CD14-positive monocyte (primary cell): ENCODE measurements around the gene BTNL2. TPM values are rescaled to one million over a fixed set of nuclear protein-coding genes. Genes with fewer than 3 reads are reported as not detected.

Experiments used
- DNase-seq, 3 donors: peaks; one replicate each; pipeline ENCODE4 v3.0.0-alpha.2; 2011 to 2022
- H2AFZ ChIP-seq: 2 replicates; pipeline ENCODE4 v1.6.0; 2012; ENCODE audit warnings: mild to moderate bottlenecking, low read depth, low read length, inconsistent platforms; ENCODE audit not compliant: insufficient read depth, poor library complexity, severe bottlenecking
- H3K27ac ChIP-seq, 2 donors: 1 replicate in 1 of 2; 2 replicates in 1 of 2; pipeline ENCODE4 v1.5.1; 2012 to 2013; ENCODE audit warnings: low read length in 2 of 2, control low read depth in 1 of 2, inconsistent platforms in 1 of 2, low read depth in 1 of 2, mild to moderate bottlenecking in 1 of 2
- H3K27me3 ChIP-seq, 2 donors: one replicate each; pipeline versions ENCODE4 v1.6.0 to v1.6.1; 2011 to 2013; ENCODE audit warnings: low read length in 2 of 2; ENCODE audit not compliant: control insufficient read depth in 2 of 2, insufficient read depth in 2 of 2
- H3K36me3 ChIP-seq, 2 donors: replicated peaks in 1 of 2; 1 replicate in 1 of 2; 2 replicates in 1 of 2; pipeline versions ENCODE4 v1.5.1 to v1.6.1; 2012 to 2013; ENCODE audit warnings: low read length in 2 of 2, control low read depth in 1 of 2, inconsistent platforms in 1 of 2, mild to moderate bottlenecking in 1 of 2; ENCODE audit not compliant: insufficient read depth in 2 of 2, control insufficient read depth in 1 of 2
- H3K4me1 ChIP-seq, 2 donors: 1 replicate in 1 of 2; 2 replicates in 1 of 2; pipeline versions ENCODE4 v1.5.1 to v1.6.1; 2012 to 2013; ENCODE audit warnings: low read length in 2 of 2, control low read depth in 1 of 2, inconsistent platforms in 1 of 2, mild to moderate bottlenecking in 1 of 2, moderate library complexity in 1 of 2; ENCODE audit not compliant: insufficient read depth in 2 of 2, control insufficient read depth in 1 of 2
- H3K4me2 ChIP-seq: replicated peaks from 2 replicates; pipeline ENCODE3; 2012; ENCODE audit warnings: low read length, moderate library complexity, mild to moderate bottlenecking; ENCODE audit not compliant: poor library complexity, severe bottlenecking; ENCODE audit errors: extremely low read depth
- H3K4me3 ChIP-seq, 3 experiments: fragments of 200-600 bp in 1 of 3; sonication (generic) in 1 of 3; replicated peaks in 1 of 3; 1 replicate in 2 of 3; 2 replicates in 1 of 3; pipeline ENCODE4 v1.5.1; 2011 to 2013; ENCODE audit warnings: low read length in 3 of 3, mild to moderate bottlenecking in 3 of 3, control low read depth in 2 of 3, low read depth in 2 of 3, inconsistent platforms in 1 of 3, moderate library complexity in 1 of 3
- H3K79me2 ChIP-seq: 2 replicates; pipeline ENCODE4 v1.6.0; 2012; ENCODE audit warnings: mild to moderate bottlenecking, control low read depth, inconsistent platforms, low read length, moderate library complexity; ENCODE audit not compliant: insufficient read depth
- H3K9ac ChIP-seq: 2 replicates; pipeline ENCODE4 v1.6.0; 2017; ENCODE audit warnings: low read length, mild to moderate bottlenecking; ENCODE audit not compliant: insufficient read depth, poor library complexity, severe bottlenecking
- H3K9me3 ChIP-seq, 2 donors: replicated peaks in 1 of 2; 1 replicate in 1 of 2; 2 replicates in 1 of 2; pipeline versions ENCODE4 v1.5.1 to v1.6.1; 2012 to 2013; ENCODE audit warnings: low read length in 2 of 2, control low read depth in 1 of 2; ENCODE audit not compliant: control insufficient read depth in 1 of 2, insufficient read depth in 1 of 2
- H4K20me1 ChIP-seq: 2 replicates; pipeline ENCODE4 v1.6.0; 2012; ENCODE audit warnings: mild to moderate bottlenecking, low read length, control low read depth, moderate library complexity; ENCODE audit not compliant: insufficient read depth
- H3K27ac Mint-ChIP-seq, 7 donors: one replicate each; pipeline ENCODE4 v1.8.0; 2020; ENCODE audit warnings: mild to moderate bottlenecking in 7 of 7, mixed read lengths in 7 of 7, moderate library complexity in 6 of 7, inconsistent platforms in 2 of 7
- H3K27me3 Mint-ChIP-seq, 3 donors: one replicate each; pipeline ENCODE4 v1.8.0; 2021 to 2022; ENCODE audit warnings: low read depth in 3 of 3, mild to moderate bottlenecking in 3 of 3, mixed read lengths in 3 of 3, moderate library complexity in 3 of 3, inconsistent platforms in 1 of 3
- H3K36me3 Mint-ChIP-seq, 2 donors: one replicate each; pipeline ENCODE4 v1.8.0; 2020; ENCODE audit warnings: mixed read lengths in 2 of 2, inconsistent platforms in 1 of 2, mild to moderate bottlenecking in 1 of 2
- H3K4me1 Mint-ChIP-seq: one replicate; pipeline ENCODE4 v1.8.0; 2020; ENCODE audit warnings: mild to moderate bottlenecking, mixed read lengths
- H3K4me3 Mint-ChIP-seq, 2 donors: one replicate each; pipeline ENCODE4 v1.8.0; 2020; ENCODE audit warnings: mild to moderate bottlenecking in 2 of 2, mixed read lengths in 2 of 2, moderate library complexity in 1 of 2
- H3K9me3 Mint-ChIP-seq, 7 donors: one replicate each; pipeline ENCODE4 v1.8.0; 2020 to 2022; ENCODE audit warnings: mixed read lengths in 7 of 7, mild to moderate bottlenecking in 6 of 7, moderate library complexity in 6 of 7, inconsistent platforms in 2 of 7
- CTCF ChIP-seq: fragments of 200-600 bp; IDR thresholded peaks from one replicate; pipeline ENCODE4 v1.8.0; 2022; ENCODE audit warnings: antibody characterized with exemption, mild to moderate bottlenecking
- WGBS: methylation state at CpG from one replicate; pipeline ENCODE4 v1.1.5; 2013; ENCODE audit warnings: missing lambda C conversion rate; ENCODE audit not compliant: insufficient coverage; 5-methylcytosine and 5-hydroxymethylcytosine counted together
- intact Hi-C, 2 donors: fragments of 100-400 bp; cut with micrococcal nuclease; formaldehyde crosslinking; loops; one replicate each; pipeline versions ENCODE4 v1.15.0 to v1.15.1; 2023
- polyA plus RNA-seq, 3 donors: library from polyadenylated mRNA; depleted of rRNA in 1 of 3; unstranded in 2 of 3; stranded (reverse) in 1 of 3; fragments of 300-500 nt in 2 of 3; fragments of >200 nt in 1 of 3; fragmentation: Illumina TruSeq in 2 of 3; gene quantifications; 1 replicate in 2 of 3; 2 replicates in 1 of 3; pipeline ENCODE4 v1.2.3, GENCODE V29; 2012 to 2021

BTNL2 gene
- polyA plus RNA-seq, 3 donors, result not detected

GRCh38 chr6:32424589-32425300 lies 17.8 kb upstream of the BTNL2 start:
- 100% methylated on average over 1 of the region's 3 CpGs for WGBS
- H3K36me3 ChIP-seq, result no peaks in the 10 kb centered on the region
- H3K9me3 Mint-ChIP-seq, result no peaks in the 10 kb centered on the region
- no peaks in the 10 kb centered on the region for H4K20me1 ChIP-seq
- no peak for TF ChIP-seq CTCF
- no peak overlapping the region for H2AFZ ChIP-seq
- no peak overlapping the region for H3K4me3 ChIP-seq
- no peak overlapping the region for H3K27ac Mint-ChIP-seq
- H3K4me1 Mint-ChIP-seq, result no peaks in the 10 kb centered on the region
- H3K4me1 ChIP-seq, result no peaks in the 10 kb centered on the region
- intact Hi-C loops, result loop anchor here in 1 of 2 donors (5.0 kb wide), 1 partner anchor 278 kb away; no protein-coding TSS in a partner anchor
- H3K9me3 ChIP-seq, result no peaks in the 10 kb centered on the region
- DNase-seq, result peak in 1 of 3 donors; percentile 35
- no peak overlapping the region for H3K9ac ChIP-seq
- H3K4me3 Mint-ChIP-seq, result no peak overlapping the region
- no peak overlapping the region for H3K4me2 ChIP-seq
- H3K27ac ChIP-seq, result no peak overlapping the region
- H3K27me3 Mint-ChIP-seq, result peaks cover 0 to 12% (median 7%) of the 10 kb centered on the region in 3 donors
- H3K27me3 ChIP-seq, result peaks cover 0 to 5% of the 10 kb centered on the region in 2 donors
- H3K79me2 ChIP-seq, result no peaks in the 10 kb centered on the region
- no peaks in the 10 kb centered on the region for H3K36me3 Mint-ChIP-seq

- WGBS, result 100% methylated on average over 1 of the region's 3 CpGs
- no peaks in the 10 kb centered on the region for H3K36me3 Mint-ChIP-seq
- Histone ChIP-seq H2AFZ (peak overlapping the region; percentile 32), H3K4me2 (no peak overlapping the region), H3K9me3 (no peaks in the 10 kb centered on the region), H3K27ac (no peak overlapping the region), H3K4me3 (no peak overlapping the region), H3K36me3 (no peaks in the 10 kb centered on the region), H3K27me3 (peaks cover 10% of the 10 kb centered on the region in 2 donors), H3K4me1 (peaks cover 4 to 6% of the 10 kb centered on the region in 2 donors), H3K79me2 (no peaks in the 10 kb centered on the region), H3K9ac (no peak overlapping the region), H4K20me1 (no peaks in the 10 kb centered on the region)
- H3K27ac Mint-ChIP-seq, result no peak overlapping the region
- H3K27me3 Mint-ChIP-seq, result peaks cover 13 to 30% (median 20%) of the 10 kb centered on the region in 3 donors
- H3K4me3 Mint-ChIP-seq, result no peak overlapping the region
- intact Hi-C loops, result loop anchor here in 1 of 2 donors (10.0 kb wide), 1 partner anchor 171 kb away; no protein-coding TSS in a partner anchor
- no peak for TF ChIP-seq CTCF
- peaks cover 0 to 2% (median 0%) of the 10 kb centered on the region in 7 donors for H3K9me3 Mint-ChIP-seq
- DNase-seq, result no peak
- peaks cover 11% of the 10 kb centered on the region for H3K4me1 Mint-ChIP-seq
These were observed 9.1 kb upstream of the BTNL2 start for GRCh38 chr6:32416036-32416435.
